H1 (cell line): ENCODE results near the gene TMEM51.

ENCODE experiments used
- BRCA1 ChIP-seq: IDR thresholded peaks from 2 replicates; pipeline ENCODE4 v1.6.1; 2012; ENCODE audit warnings: low read depth, low read length, improper control_type of control experiment
- EP300 ChIP-seq, 2 experiments: IDR thresholded peaks; 1 replicate in 1 of 2; 2 replicates in 1 of 2; pipeline ENCODE4 v1.6.1; 2011 to 2012; ENCODE audit warnings: low read depth in 2 of 2, low read length in 2 of 2, mild to moderate bottlenecking in 2 of 2, borderline replicate concordance in 1 of 2, inconsistent platforms in 1 of 2, moderate library complexity in 1 of 2
- GABPA ChIP-seq: IDR thresholded peaks from 2 replicates; pipeline ENCODE4 v1.6.1; 2011; ENCODE audit warnings: mild to moderate bottlenecking, low read length, moderate library complexity, borderline replicate concordance; ENCODE audit not compliant: insufficient read depth
- TCF12 ChIP-seq: IDR thresholded peaks from 2 replicates; pipeline ENCODE4 v1.6.1; 2011; ENCODE audit warnings: low read depth, mild to moderate bottlenecking, low read length
- YY1 ChIP-seq: IDR thresholded peaks from 2 replicates; pipeline ENCODE4 v1.6.1; 2011; ENCODE audit warnings: low read depth, mild to moderate bottlenecking, low read length
- TF ChIP-seq, protein P1 (sequence below), 3 experiments: IDR thresholded peaks; 1 replicate in 2 of 3; 2 replicates in 1 of 3; pipeline versions ENCODE4 v1.5.1 to v1.6.1; 2011; ENCODE audit warnings: low read length in 3 of 3, mild to moderate bottlenecking in 3 of 3, inconsistent platforms in 2 of 3, low read depth in 1 of 3, moderate library complexity in 1 of 3; ENCODE audit not compliant: insufficient read depth in 1 of 3; ENCODE audit errors: control extremely low read depth in 1 of 3

GRCh38 chr1:15128077-15128476 is 25.5 kb upstream of the TMEM51 start:
- TF ChIP-seq, protein P1, sequence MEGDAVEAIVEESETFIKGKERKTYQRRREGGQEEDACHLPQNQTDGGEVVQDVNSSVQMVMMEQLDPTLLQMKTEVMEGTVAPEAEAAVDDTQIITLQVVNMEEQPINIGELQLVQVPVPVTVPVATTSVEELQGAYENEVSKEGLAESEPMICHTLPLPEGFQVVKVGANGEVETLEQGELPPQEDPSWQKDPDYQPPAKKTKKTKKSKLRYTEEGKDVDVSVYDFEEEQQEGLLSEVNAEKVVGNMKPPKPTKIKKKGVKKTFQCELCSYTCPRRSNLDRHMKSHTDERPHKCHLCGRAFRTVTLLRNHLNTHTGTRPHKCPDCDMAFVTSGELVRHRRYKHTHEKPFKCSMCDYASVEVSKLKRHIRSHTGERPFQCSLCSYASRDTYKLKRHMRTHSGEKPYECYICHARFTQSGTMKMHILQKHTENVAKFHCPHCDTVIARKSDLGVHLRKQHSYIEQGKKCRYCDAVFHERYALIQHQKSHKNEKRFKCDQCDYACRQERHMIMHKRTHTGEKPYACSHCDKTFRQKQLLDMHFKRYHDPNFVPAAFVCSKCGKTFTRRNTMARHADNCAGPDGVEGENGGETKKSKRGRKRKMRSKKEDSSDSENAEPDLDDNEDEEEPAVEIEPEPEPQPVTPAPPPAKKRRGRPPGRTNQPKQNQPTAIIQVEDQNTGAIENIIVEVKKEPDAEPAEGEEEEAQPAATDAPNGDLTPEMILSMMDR (IDR thresholded peaks at IDR 0.05; ENCODE audit: control extremely low read depth in 1 of 3, insufficient read depth in 1 of 3, low read depth in 1 of 3, low read length in 3 of 3), result no peak
- TF ChIP-seq TCF12 (no peak), YY1 (no peak), EP300 (IDR thresholded peaks at IDR 0.05; ENCODE audit: borderline replicate concordance in 1 of 2, low read depth in 2 of 2, low read length in 2 of 2) (no peak), GABPA (no peak), BRCA1 (no peak)
